DND-41 (cell line): ENCODE measurements around the gene DEFB123.

Experiments used
- ATAC-seq: fragments of 200-7000 bp; cut with Tn5 transposase; 3 replicates; pipeline ENCODE4 v1.9.1; 2021; ENCODE audit warnings: low read depth; ENCODE audit not compliant: insufficient read depth
- DNase-seq: peaks from one replicate; pipeline ENCODE4 v3.0.0-alpha.2; 2020
- H2AFZ ChIP-seq: 2 replicates; pipeline ENCODE4 v1.6.0; 2012; ENCODE audit warnings: low read depth, low read length
- H3K27ac ChIP-seq: 2 replicates; pipeline ENCODE4 v1.5.1; 2012; ENCODE audit warnings: low read length, inconsistent platforms
- H3K27me3 ChIP-seq: fragments of 200-600 bp; sonication (generic); 2 replicates; pipeline ENCODE4 v1.6.0; 2012; ENCODE audit warnings: low read length, mild to moderate bottlenecking, inconsistent platforms; ENCODE audit not compliant: insufficient read depth, poor library complexity
- H3K36me3 ChIP-seq: 2 replicates; pipeline ENCODE4 v1.5.1; 2012; ENCODE audit warnings: low read length, inconsistent platforms; ENCODE audit not compliant: insufficient read depth
- H3K4me1 ChIP-seq: 2 replicates; pipeline ENCODE4 v1.5.1; 2012; ENCODE audit warnings: mild to moderate bottlenecking, low read length; ENCODE audit not compliant: insufficient read depth
- H3K4me2 ChIP-seq: 2 replicates; pipeline ENCODE4 v1.6.0; 2012; ENCODE audit warnings: mild to moderate bottlenecking, moderate library complexity, low read length, inconsistent platforms; ENCODE audit not compliant: insufficient read depth
- H3K4me3 ChIP-seq, 2 experiments: fragments of 200-600 bp in 1 of 2; shearing (Covaris generic) in 1 of 2; 2 replicates each; pipeline ENCODE4 v1.5.1; 2012 to 2016; ENCODE audit warnings: inconsistent platforms in 2 of 2, low read length in 2 of 2, mild to moderate bottlenecking in 2 of 2, low read depth in 1 of 2, moderate library complexity in 1 of 2
- H3K79me2 ChIP-seq: 2 replicates; pipeline ENCODE4 v1.6.0; 2012; ENCODE audit warnings: low read length, inconsistent platforms; ENCODE audit not compliant: insufficient read depth
- H3K9ac ChIP-seq: 2 replicates; pipeline ENCODE4 v1.6.0; 2012; ENCODE audit warnings: low read depth, mild to moderate bottlenecking, inconsistent platforms, low read length, moderate library complexity
- H3K9me3 ChIP-seq: 2 replicates; pipeline ENCODE4 v1.5.1; 2012; ENCODE audit warnings: low read length, moderate library complexity, mild to moderate bottlenecking, inconsistent platforms; ENCODE audit not compliant: insufficient read depth, severe bottlenecking
- H4K20me1 ChIP-seq: 2 replicates; pipeline ENCODE4 v1.6.0; 2012; ENCODE audit warnings: low read length; ENCODE audit not compliant: insufficient read depth
- EZH2 ChIP-seq: IDR thresholded peaks from 3 replicates; pipeline ENCODE4 v1.6.1; 2012; ENCODE audit warnings: borderline replicate concordance, low read depth, mild to moderate bottlenecking, moderate library complexity, low read length, inconsistent platforms; ENCODE audit not compliant: severe bottlenecking
- TF ChIP-seq, protein P1 (sequence below): IDR thresholded peaks from 2 replicates; pipeline ENCODE4 v1.5.1; 2012; ENCODE audit warnings: borderline replicate concordance, low read length, moderate library complexity, mild to moderate bottlenecking; ENCODE audit not compliant: poor library complexity, severe bottlenecking; ENCODE audit errors: extremely low read depth

The DEFB123 gene, protein sequence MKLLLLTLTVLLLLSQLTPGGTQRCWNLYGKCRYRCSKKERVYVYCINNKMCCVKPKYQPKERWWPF

DNA sequence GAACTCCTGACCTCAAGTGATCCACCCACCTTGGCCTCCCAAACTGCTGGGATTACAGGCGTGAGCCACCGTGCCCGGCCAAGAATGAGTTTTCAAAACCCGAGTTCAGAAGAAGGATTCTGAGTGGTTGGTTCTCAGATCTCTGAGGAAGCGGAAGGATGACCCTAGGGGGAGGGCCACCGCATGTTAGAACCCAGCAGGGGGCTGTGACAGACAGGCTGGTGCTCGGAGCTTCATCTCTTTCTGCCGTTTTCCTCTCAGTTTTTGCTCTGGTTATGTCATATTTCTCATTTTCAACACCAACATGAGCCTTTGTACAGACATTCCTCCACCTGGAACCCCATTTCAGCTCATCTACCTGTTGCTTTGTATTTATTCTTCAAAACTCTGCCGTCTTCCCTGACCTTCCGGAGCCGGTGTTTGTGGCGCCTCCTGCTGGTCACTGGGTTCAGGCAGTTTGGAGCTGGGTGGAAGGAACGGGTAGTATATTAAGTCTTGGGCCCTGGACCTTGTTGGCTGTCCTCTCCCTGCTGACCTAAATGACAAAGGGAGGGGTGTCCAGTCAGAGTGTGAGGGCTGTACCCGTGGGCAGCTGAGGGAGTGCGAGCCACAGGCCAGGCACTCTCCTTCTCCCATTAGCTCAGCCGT, at the start of gene DEFB123:
Gene DEFB123, plus strand, starts transcription at position 621 of the 648 bp plus-strand sequence. CDS start 67 bp downstream, outside the sequence.
- H3K27ac ChIP-seq, result no peak within 1 kb of the TSS
- no peak within 1 kb of the TSS for H2AFZ ChIP-seq
- H3K4me2 ChIP-seq, result no peak within 1 kb of the TSS
- DNase-seq (peak; percentile 19), ATAC-seq (no peak)
- H3K79me2 ChIP-seq, result no peaks in the 10 kb centered on the region
- TF ChIP-seq, protein P1, sequence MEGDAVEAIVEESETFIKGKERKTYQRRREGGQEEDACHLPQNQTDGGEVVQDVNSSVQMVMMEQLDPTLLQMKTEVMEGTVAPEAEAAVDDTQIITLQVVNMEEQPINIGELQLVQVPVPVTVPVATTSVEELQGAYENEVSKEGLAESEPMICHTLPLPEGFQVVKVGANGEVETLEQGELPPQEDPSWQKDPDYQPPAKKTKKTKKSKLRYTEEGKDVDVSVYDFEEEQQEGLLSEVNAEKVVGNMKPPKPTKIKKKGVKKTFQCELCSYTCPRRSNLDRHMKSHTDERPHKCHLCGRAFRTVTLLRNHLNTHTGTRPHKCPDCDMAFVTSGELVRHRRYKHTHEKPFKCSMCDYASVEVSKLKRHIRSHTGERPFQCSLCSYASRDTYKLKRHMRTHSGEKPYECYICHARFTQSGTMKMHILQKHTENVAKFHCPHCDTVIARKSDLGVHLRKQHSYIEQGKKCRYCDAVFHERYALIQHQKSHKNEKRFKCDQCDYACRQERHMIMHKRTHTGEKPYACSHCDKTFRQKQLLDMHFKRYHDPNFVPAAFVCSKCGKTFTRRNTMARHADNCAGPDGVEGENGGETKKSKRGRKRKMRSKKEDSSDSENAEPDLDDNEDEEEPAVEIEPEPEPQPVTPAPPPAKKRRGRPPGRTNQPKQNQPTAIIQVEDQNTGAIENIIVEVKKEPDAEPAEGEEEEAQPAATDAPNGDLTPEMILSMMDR, result peak; percentile 59
- TF ChIP-seq EZH2, result no peak
- H3K9me3 ChIP-seq, result no peaks in the 10 kb centered on the region
- no peaks in the 10 kb centered on the region for H4K20me1 ChIP-seq
- no peaks in the 10 kb centered on the region for H3K36me3 ChIP-seq
- H3K9ac ChIP-seq, result no peak within 1 kb of the TSS
- H3K27me3 ChIP-seq, result no peaks in the 10 kb centered on the region
- H3K4me1 ChIP-seq, result no peaks in the 10 kb centered on the region
- H3K4me3 ChIP-seq, result no peak within 1 kb of the TSS

DNA sequence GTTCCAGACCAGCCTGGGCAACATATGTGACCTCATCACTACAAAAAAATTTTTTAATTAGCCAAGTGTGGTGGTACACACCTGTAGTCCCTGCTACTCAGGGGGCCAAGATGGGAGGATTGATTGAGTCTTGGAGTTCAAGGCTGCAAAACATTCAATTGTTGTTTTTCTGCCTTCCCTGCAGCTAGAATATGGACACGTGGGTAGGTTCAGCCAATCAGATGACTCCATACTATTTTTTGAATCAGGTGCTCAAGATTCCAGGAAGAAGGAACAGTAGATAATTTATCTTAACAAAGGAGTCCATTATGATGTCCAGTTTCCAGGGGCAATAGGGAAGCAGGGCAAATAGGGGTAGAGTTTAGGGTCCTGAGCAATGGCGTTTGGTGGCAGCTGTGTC, 47.6 kb upstream of the DEFB123 start:
- ATAC-seq (no peak), DNase-seq (no peak)
- Histone ChIP-seq H3K4me1 (no peaks in the 10 kb centered on the region), H3K27me3 (no peaks in the 10 kb centered on the region), H3K4me2 (no peak overlapping the region), H3K9me3 (no peaks in the 10 kb centered on the region), H4K20me1 (no peaks in the 10 kb centered on the region), H3K36me3 (no peaks in the 10 kb centered on the region), H3K79me2 (no peaks in the 10 kb centered on the region), H3K9ac (no peak overlapping the region), H2AFZ (no peak overlapping the region), H3K27ac (no peak overlapping the region), H3K4me3 (no peak overlapping the region)
- TF ChIP-seq, protein P1, result no peak

DNA sequence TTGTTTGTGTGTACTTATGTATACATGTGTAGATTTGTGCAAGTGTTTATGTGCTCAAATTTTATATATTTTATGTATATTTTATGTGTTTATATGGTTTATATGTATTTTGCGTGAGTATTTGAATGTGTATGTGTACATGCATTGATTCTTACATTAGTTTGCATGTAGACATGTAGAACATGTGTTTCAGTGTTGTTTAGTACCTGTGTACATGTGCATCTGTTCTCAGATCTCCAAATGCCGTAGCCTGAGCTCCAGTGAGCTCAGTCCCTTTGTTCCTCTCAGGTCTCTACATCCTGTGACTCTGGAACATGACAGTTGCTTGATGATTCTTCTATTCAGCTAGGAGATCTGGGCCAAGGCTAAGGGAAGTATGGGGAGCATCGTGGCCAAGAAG, 45.5 kb upstream of the DEFB123 start:
- Histone ChIP-seq H3K9me3 (no peaks in the 10 kb centered on the region), H3K27ac (no peak overlapping the region), H3K4me2 (no peak overlapping the region), H3K79me2 (no peaks in the 10 kb centered on the region), H3K9ac (no peak overlapping the region), H3K4me1 (no peaks in the 10 kb centered on the region), H3K36me3 (no peaks in the 10 kb centered on the region), H3K4me3 (no peak overlapping the region), H3K27me3 (no peaks in the 10 kb centered on the region), H4K20me1 (no peaks in the 10 kb centered on the region), H2AFZ (no peak overlapping the region)
- TF ChIP-seq, protein P1, result no peak
- TF ChIP-seq EZH2, result no peak
- no peak for DNase-seq
- no peak for ATAC-seq

DNA sequence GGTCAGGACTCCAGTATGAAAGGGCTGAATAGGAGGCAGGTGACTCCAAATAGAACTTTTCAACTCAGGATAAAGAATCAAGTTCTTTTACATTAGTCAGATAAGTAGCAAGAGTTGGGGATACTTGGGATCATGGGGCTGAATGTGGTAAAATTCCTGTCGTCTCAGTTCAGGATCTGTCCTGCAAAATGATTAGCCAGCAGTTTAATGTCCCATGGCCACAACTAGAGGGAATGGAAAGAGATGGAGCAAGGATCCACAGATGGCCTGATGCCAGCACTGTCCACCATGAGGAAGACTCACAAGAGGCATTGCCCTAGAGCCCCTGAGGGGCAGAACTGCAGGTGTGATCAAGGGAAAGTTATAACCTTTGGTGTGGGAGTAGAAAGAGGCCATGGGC, 36.5 kb upstream of the DEFB123 start:
- TF ChIP-seq, protein P1, result no peak
- TF ChIP-seq EZH2, result no peak
- ATAC-seq, result no peak

More for the DNA sequence above, 36.5 kb upstream of the DEFB123 start:
- no peaks in the 10 kb centered on the region for H3K4me1 ChIP-seq
- no peaks in the 10 kb centered on the region for H3K79me2 ChIP-seq
- no peak overlapping the region for H3K27ac ChIP-seq
- no peak overlapping the region for H3K4me3 ChIP-seq
- DNase-seq, result no peak
- no peaks in the 10 kb centered on the region for H4K20me1 ChIP-seq
- H3K27me3 ChIP-seq, result peaks cover 2% of the 10 kb centered on the region
- no peak overlapping the region for H3K4me2 ChIP-seq
- no peak overlapping the region for H3K9ac ChIP-seq
- no peaks in the 10 kb centered on the region for H3K36me3 ChIP-seq
- no peaks in the 10 kb centered on the region for H3K9me3 ChIP-seq
- no peak overlapping the region for H2AFZ ChIP-seq
